KMS-11 (cell line): Measurements from ENCODE around the gene GOLGA6L7.

ENCODE experiments used
- H2AFZ ChIP-seq: fragments of 200-600 bp; sonication (generic); 2 replicates; pipeline ENCODE4 v1.6.1; 2016; ENCODE audit warnings: antibody characterized with exemption, mixed run types, low read depth
- H3K27ac ChIP-seq: fragments of 200-600 bp; sonication (generic); 2 replicates; pipeline ENCODE4 v1.6.1; 2016; ENCODE audit warnings: mild to moderate bottlenecking, mixed run types
- H3K27me3 ChIP-seq: fragments of 200-600 bp; sonication (generic); 2 replicates; pipeline ENCODE4 v1.6.1; 2017; ENCODE audit warnings: mild to moderate bottlenecking, low read depth, mixed run types, moderate library complexity; ENCODE audit not compliant: insufficient read depth
- H3K36me3 ChIP-seq: fragments of 200-600 bp; sonication (generic); 2 replicates; pipeline ENCODE4 v1.6.1; 2017; ENCODE audit warnings: mild to moderate bottlenecking, mixed run types; ENCODE audit not compliant: insufficient read depth
- H3K4me1 ChIP-seq: fragments of 200-600 bp; sonication (generic); 2 replicates; pipeline ENCODE4 v1.6.1; 2016; ENCODE audit warnings: mild to moderate bottlenecking, low read depth, mixed run types; ENCODE audit not compliant: poor library complexity, severe bottlenecking
- H3K4me2 ChIP-seq: fragments of 200-600 bp; sonication (generic); 2 replicates; pipeline ENCODE4 v1.7.0; 2016; ENCODE audit warnings: mild to moderate bottlenecking, mixed run types
- H3K4me3 ChIP-seq: fragments of 200-600 bp; sonication (generic); IDR thresholded peaks from 2 replicates; pipeline ENCODE4 v1.6.1; 2017; ENCODE audit warnings: low read depth, low read length, mixed read lengths; ENCODE audit not compliant: insufficient read depth
- H3K79me2 ChIP-seq: fragments of 200-600 bp; sonication (generic); 2 replicates; pipeline ENCODE4 v1.6.1; 2016; ENCODE audit warnings: low read depth, mixed run types; ENCODE audit not compliant: insufficient read depth
- H3K9ac ChIP-seq: fragments of 200-600 bp; sonication (generic); 2 replicates; pipeline ENCODE4 v1.6.1; 2016; ENCODE audit warnings: mild to moderate bottlenecking, mixed run types
- H4K20me1 ChIP-seq: fragments of 200-600 bp; sonication (generic); 2 replicates; pipeline ENCODE4 v1.6.1; 2016; ENCODE audit warnings: mild to moderate bottlenecking, mixed run types; ENCODE audit not compliant: insufficient read depth
- CTCF ChIP-seq: fragments of 200-600 bp; sonication (generic); conservative IDR thresholded peaks from 2 replicates; pipeline ENCODE4 v1.6.1; 2017; ENCODE audit warnings: low read depth, mild to moderate bottlenecking, antibody characterized with exemption, low read length, moderate library complexity, mixed read lengths

The GOLGA6L7 gene

GRCh38 chr15:28876131-28876844, 27.8 kb upstream of the GOLGA6L7 start:
- no peak for TF ChIP-seq CTCF
- Histone ChIP-seq H4K20me1 (no peaks in the 10 kb centered on the region), H3K27ac (no peak overlapping the region), H3K9ac (no peak overlapping the region), H3K4me3 (no peak overlapping the region), H3K4me2 (no peak overlapping the region), H2AFZ (no peak overlapping the region), H3K79me2 (no peaks in the 10 kb centered on the region), H3K27me3 (no peaks in the 10 kb centered on the region), H3K4me1 (no peaks in the 10 kb centered on the region), H3K36me3 (no peaks in the 10 kb centered on the region)

- Histone ChIP-seq H3K27ac (no peak overlapping the region), H3K9ac (no peak overlapping the region), H3K79me2 (no peaks in the 10 kb centered on the region), H3K27me3 (no peaks in the 10 kb centered on the region), H3K36me3 (no peaks in the 10 kb centered on the region), H4K20me1 (no peaks in the 10 kb centered on the region), H3K4me1 (no peaks in the 10 kb centered on the region), H2AFZ (no peak overlapping the region), H3K4me3 (no peak overlapping the region), H3K4me2 (no peak overlapping the region)
- no peak for TF ChIP-seq CTCF
Measured at GRCh38 chr15:28875461-28876000, 27.1 kb upstream of the GOLGA6L7 start.

GRCh38 chr15:28873585-28874190, 25.2 kb upstream of the GOLGA6L7 start:
- H3K9ac ChIP-seq: no peak overlapping the region

GRCh38 chr15:28873006-28873405, 24.6 kb upstream of the GOLGA6L7 start:
- H3K4me1 ChIP-seq: no peaks in the 10 kb centered on the region
- no peak for TF ChIP-seq CTCF

More at GRCh38 chr15:28873585-28874190, 25.2 kb upstream of the GOLGA6L7 start:
- no peaks in the 10 kb centered on the region for H3K27me3 ChIP-seq
- H3K4me3 ChIP-seq: no peak overlapping the region
- H4K20me1 ChIP-seq: no peaks in the 10 kb centered on the region
- no peaks in the 10 kb centered on the region for H3K4me1 ChIP-seq
- H3K27ac ChIP-seq: no peak overlapping the region
- no peaks in the 10 kb centered on the region for H3K36me3 ChIP-seq
- TF ChIP-seq CTCF: no peak
- no peak overlapping the region for H2AFZ ChIP-seq
- H3K79me2 ChIP-seq: no peaks in the 10 kb centered on the region
- H3K4me2 ChIP-seq: no peak overlapping the region

More at GRCh38 chr15:28873006-28873405, 24.6 kb upstream of the GOLGA6L7 start:
- H3K9ac ChIP-seq: no peak overlapping the region
- no peaks in the 10 kb centered on the region for H3K36me3 ChIP-seq
- H2AFZ ChIP-seq: no peak overlapping the region
- H3K27ac ChIP-seq: no peak overlapping the region
- H3K27me3 ChIP-seq: no peaks in the 10 kb centered on the region
- H3K79me2 ChIP-seq: no peaks in the 10 kb centered on the region
- no peaks in the 10 kb centered on the region for H4K20me1 ChIP-seq
- no peak overlapping the region for H3K4me3 ChIP-seq
- H3K4me2 ChIP-seq: no peak overlapping the region
